Measurements from ENCODE around the gene VKORC1L1.

GRCh38 chr7:65839846-65840245 lies 33.0 kb upstream of the VKORC1L1 start:
- no peak for TF ChIP-seq CTCF (IDR thresholded peaks at IDR 0.05; ENCODE audit: low read length)
- TF ChIP-seq EZH2phosphoT487 (IDR thresholded peaks at IDR 0.05; ENCODE audit: low read length): no peak
- TF ChIP-seq EZH2 (optimal IDR thresholded peaks at IDR 0.05; ENCODE audit: low read depth, low read length): no peak

All from MM.1S (cell line).